ENCODE data around the gene SLC17A5.
"Not testable (repeated sequence)": the region's sequence is repeated elsewhere in the genome, so short reads cannot be mapped to it uniquely, and the experiment has no call there.

SLC17A5 gene, protein sequence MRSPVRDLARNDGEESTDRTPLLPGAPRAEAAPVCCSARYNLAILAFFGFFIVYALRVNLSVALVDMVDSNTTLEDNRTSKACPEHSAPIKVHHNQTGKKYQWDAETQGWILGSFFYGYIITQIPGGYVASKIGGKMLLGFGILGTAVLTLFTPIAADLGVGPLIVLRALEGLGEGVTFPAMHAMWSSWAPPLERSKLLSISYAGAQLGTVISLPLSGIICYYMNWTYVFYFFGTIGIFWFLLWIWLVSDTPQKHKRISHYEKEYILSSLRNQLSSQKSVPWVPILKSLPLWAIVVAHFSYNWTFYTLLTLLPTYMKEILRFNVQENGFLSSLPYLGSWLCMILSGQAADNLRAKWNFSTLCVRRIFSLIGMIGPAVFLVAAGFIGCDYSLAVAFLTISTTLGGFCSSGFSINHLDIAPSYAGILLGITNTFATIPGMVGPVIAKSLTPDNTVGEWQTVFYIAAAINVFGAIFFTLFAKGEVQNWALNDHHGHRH

DNA sequence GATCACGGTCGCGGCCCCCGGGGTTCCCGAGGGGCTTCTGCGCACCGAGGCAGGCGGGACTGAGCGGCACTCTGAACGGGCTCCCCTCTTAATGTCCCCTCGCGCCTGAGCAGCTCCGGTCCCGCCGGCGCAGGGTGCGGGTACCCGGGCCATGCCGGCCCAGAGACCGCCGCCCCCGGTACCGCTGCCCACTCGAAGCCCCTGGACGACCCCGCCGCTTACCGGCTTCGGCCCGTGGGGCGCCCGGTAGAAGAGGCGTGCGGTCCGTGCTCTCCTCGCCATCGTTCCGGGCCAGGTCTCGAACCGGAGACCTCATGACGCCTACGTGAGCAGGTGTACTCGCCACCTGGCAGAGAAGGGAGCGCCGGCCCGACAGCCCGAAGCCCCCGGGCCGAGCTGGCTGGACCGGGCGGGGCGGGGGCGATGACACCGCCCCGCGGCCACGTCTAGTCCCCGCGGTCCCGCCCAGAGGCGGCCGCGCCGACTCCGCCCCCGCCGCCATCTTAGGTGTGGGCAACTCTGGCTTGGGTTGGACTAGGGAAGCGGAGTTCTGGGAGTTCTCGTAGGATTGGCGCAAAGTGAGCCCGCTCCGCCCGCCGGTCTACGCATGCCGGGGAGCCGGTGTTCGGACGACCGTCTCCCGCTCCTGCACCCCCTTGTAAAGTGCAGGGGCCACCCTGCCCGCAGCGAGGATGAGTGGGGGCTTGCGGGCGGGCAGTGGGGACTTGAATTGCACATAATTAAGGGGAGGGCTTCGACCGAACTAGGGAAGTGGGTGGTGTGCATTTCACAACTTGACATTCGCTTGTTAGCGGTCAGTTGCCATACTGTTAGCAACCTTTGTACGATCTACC, at the start of gene SLC17A5:
Gene SLC17A5 (minus strand): TSS at position 422 of the 854 bp plus-strand sequence. CDS start 106 bp downstream, at position 316.
- DNase-seq: peak; percentile 82

DNA sequence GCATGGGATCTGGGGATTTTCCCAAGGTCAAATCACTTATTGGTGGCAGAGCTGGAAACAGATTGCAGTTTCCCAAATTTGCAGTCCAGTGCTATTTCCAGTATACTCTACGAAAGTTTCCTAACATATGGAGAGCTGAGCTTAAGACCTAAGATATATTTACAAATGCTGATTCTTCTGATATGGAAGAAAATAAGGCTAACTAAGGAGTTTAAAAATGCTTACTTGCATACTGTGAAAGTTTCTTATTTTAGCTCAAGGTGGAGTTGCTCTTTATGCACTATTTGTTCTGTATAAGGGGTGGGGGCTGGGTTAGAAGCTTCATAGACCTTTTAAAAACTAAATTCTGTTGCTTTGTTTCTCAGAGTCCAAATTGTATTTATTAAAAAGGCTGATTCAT, 49.7 kb upstream of the SLC17A5 start:
- no peak for DNase-seq

DNA sequence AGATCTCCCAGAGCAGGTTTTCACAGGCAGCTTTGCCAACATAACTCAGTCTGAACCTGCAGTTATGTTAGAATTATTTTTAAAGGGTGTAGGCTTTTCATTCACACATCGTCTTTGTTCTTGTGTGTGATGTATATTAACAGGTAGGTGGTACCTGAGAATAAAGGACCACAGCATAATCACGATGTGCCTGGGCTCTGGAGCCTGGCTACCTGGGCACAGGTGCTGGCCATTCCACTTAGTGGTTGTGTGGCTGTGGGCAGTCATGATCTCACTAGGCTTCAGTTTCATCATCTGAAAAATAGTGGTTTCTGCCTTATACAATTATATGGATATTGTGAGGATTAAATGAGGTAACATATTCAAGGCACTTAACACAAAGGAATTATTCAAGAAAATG, 48.7 kb upstream of the SLC17A5 start:
- no peak for DNase-seq

DNA sequence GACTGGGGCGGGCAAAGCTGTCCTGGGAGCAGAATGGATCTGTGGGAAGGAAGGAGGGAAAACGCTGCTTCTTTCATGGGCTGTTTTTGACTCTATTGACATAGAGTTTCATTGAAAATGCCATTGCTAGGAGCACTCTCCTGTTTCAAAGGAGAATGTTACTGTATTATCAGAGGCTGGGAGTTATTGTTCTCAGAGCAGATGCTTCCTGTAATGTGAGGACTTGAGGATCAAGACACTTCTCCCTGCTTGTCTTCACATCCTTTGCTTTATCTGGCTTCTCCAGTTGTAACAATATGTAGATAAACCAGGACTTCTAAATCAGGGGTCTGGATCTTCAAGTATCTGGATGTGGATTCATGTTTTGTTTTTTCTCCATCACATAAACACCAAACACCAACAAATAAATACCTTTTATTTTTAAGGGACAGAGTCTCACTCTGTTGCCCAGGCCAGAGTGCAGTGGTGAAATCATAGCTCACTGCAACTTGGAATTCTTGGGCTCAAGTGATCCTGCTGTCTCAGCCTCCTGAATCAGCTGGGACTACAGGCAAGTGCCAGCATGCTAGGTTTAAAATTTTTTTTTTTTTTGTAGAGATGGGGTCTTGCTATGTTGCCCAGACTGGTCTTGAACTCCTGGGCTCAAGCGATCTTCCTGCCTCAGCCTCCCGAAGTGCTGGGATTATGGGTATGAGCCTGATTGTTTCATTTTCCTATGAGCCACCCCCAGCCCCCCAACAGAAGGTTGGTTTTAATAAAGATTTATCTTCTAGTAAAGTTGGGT, 46.1 kb upstream of the SLC17A5 start:
- DNase-seq: no peak

DNA sequence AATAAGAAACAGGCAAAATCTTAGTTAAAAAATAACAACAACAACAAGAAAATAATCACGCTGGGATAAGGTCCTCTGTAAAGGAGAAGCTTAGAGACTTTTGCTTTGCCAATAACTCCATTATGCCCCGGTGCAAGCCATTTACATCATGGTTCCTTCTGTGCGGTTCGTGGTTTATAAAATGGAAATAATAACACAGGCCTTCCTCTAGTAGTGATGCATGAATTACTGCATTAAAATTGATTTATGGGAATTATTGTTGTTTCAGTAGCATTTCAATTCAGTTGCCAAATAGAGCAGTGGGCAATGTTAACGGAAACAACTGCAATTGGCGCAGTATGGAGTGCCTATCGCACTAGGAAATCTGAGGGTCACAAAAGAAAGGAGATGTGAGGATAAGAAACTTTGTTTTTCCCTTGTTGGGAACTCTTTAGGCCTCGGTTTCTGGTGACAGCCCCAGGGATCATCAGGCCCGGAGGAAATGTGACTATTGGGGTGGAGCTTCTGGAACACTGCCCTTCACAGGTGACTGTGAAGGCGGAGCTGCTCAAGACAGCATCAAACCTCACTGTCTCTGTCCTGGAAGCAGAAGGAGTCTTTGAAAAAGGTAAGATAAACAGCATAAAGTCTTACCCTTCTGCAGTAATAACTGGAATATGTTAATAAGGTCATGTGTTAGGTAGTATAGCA, 43.3 kb upstream of the SLC17A5 start:
- no peak for DNase-seq

DNA sequence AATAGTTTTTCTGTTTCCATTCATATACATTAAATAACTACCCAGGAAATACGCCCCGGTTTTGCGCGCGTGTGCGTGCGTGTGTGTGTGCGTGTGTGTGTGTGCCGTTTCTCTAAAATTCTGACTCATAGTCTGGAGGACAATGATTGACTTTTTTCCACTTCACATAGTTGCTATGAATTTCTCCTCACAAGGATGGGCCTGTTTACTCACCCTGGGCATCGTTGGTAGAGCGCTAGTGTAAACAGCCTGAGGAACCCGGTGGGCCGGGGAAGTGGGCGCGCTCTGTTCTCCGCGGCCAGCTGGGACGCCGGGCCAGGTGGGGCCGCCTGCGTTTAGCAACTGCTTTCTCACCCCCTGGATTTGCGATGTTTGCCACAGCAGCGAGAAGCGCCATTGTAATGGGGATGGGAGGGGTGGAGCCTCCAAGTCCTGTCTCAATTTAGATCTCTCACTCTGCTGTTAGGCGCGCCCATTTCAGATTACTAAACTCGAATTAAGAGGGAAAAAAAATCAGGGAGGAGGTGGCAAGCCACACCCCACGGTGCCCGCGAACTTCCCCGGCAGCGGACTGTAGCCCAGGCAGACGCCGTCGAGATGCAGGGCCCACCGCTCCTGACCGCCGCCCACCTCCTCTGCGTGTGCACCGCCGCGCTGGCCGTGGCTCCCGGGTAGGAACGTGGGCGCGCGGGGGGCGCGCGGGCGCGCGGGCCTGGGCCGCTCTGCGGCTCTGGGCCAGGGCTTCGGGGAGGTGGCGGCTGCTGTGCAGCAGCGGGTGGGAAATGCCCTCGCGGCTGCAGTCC, 42.0 kb upstream of the SLC17A5 start, which contains the start of gene CD109:
Gene CD109 (plus strand): TSS at position 585 of the 803 bp plus-strand sequence. CDS start 13 bp downstream, at position 598.
- DNase-seq: peak; percentile 12

DNA sequence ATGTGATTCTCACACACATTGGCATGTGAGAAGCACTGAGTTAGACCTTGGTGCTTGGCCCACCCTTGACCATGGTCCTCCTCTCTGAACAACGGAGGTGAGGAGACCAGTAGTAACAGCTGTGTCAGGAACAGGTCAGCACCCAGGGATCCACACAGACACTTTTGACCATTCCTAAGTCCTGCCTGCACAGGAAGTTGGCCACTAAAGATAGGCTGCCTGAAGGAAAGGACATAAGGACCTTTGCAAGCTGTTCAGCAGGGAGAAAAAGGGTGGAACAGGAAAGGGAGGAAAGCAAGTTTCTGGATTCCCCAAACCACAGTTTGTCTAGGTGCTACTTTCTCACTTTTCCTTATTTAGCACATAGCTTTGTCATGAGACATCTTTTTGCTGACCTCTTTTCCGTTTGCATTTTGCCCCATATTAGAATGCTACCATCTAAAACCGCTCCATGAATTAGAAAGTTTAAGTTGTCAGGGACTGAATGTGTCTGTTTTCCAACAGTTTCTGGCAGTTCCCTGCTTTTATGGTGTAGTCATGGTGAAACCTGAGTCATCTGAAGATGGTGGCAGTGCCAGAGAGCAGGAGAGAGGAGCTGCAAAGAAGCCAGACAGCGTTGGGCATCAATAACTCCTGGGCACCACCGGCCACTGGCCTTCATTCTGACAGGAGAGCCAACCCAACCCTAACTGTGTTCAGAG, 41.1 kb upstream of the SLC17A5 start:
- DNase-seq: no peak

DNA sequence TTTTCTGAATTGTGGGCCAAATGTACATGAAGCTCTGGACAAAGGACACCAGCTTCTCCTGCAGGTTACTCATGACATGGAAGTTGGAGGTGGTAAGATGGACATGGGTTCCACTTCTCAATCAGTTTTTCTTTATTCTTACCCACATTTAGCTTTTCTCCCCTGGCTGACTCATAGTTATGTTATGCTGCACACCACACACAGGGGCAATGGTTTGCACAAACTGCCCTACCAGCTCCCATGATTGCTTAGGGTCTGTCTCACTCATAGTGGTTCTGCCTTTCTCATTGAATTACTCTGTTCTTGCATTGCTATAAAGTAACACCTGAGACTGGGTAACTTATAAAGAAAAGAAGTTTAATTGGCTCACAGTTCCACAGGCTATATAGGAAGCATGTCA, 37.7 kb upstream of the SLC17A5 start:
- DNase-seq: no peak

DNA sequence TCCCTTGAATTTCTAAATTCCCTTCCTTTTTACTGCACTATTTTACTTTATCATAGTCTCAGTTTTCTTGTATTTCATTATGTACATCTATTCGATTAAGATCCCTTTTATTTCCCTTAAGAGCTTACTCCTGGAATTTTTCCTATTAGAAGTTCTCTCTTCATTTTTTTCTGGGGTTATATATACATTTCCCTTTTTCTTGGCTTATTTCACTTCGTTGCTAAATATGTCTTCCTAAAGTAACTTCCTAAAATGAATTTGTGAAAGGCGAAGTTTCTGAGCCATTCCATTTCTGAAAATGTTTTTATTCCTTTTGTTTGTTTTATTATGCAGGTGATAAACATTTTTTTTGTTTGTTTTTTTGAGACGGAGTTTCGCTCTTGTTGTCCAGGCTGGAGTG, 36.3 kb upstream of the SLC17A5 start:
- DNase-seq: no peak

DNA sequence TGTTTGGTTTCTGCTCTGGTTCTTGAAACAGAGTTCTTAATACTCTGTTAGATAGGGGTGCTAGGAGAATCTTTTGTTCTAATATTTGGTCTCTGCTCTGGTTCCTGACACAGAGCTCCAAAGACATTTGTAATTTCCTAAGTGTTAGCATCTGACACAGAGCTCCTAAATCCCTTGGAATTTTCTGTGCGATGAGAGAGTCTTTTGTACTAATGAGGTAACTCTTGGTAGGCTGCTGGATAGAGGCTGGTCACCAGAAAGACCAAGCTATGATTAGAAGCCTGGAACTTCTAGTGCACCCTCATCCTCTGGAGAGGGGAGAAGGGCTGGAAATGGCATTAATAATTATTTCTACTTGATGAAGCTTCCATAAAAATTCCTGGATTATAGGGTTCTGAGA, 34.6 kb upstream of the SLC17A5 start:
- no peak for DNase-seq

DNA sequence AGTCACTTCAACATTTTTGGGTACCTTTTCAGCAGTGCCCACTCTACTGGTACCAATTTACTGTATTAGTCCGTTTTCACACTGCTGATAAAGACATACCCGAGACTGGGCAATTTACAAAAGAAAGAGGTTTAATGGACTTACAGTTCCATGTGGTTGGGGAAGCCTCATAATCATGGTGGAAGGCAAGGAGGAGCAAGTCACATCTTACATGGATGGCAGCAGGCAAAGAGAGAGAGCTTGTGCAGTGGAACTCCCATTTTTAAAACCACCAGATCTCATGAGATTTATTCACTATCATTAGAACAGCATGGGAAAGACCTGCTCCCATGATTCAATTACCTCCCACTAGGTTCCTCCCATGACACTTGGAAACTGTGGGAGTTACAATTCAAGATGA, 29.8 kb upstream of the SLC17A5 start:
- not testable (repeated sequence) for DNase-seq

DNA sequence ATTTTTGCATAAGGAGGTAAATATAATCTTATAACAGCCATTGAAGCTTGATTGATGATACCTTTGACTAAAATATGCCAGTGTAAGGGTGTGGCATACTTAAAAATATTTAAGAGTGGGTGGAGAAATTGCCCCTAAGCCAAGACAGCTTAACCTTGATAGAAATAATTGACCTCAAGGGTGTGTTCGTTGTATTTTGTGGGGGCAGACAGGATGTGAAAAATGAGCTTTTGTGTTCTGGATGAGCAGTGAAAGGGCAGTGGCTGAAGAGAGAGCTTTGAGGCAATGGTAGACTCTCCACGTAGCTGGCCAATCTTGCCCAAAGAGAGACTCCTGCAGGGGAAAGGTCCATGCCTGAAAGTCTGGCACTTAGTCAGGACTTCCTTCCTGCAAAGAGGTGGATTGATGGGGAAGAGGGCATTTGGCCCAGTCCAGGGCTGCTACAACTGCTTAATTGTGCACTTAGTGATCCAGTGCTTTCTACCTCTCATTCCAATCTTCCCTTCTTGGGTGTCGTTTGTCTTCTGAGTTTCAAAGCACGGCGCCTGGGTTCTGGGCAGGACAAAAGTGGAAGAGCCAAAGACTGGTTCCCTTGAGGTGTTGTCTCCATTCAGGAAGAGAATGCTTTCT, 26.6 kb upstream of the SLC17A5 start:
- DNase-seq: no peak

DNA sequence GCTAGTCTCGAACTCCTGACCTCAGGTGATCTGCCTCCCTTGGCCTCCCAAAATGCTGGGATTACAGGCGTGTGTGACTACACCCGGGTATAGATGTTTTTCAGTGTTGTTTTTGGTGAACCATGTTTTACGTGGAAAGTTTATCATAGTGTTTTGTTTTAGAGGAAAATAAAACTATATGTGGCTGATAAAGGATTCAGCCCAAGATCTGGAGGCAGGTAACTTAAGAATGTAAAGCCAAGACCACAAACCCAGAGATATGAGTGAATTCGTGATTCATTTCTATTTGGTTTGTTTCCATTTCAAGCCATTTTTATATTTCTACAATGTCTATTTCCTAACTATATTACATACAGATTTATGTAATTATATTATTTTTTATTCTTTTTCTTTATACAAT, 26.1 kb upstream of the SLC17A5 start:
- DNase-seq: not testable (repeated sequence)

DNA sequence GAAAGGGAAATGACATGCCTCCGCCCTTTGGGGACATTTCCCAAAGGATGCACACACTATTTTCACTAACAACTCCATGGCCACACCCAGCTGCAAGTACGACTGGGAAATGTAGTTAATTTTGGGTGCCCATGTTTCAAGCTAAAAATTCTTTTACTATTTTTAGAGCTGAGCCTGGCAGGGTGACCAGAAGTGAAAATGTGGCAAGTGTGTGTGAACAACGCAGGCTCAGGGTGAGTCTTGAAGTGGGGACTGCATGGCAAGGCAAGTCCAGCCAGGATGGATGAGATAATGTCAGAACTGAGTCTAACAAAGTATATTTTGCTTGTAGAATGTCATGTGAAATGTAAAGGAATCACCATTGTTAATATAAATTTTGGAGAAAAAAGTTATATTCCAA, 25.2 kb upstream of the SLC17A5 start:
- no peak for DNase-seq

DNA sequence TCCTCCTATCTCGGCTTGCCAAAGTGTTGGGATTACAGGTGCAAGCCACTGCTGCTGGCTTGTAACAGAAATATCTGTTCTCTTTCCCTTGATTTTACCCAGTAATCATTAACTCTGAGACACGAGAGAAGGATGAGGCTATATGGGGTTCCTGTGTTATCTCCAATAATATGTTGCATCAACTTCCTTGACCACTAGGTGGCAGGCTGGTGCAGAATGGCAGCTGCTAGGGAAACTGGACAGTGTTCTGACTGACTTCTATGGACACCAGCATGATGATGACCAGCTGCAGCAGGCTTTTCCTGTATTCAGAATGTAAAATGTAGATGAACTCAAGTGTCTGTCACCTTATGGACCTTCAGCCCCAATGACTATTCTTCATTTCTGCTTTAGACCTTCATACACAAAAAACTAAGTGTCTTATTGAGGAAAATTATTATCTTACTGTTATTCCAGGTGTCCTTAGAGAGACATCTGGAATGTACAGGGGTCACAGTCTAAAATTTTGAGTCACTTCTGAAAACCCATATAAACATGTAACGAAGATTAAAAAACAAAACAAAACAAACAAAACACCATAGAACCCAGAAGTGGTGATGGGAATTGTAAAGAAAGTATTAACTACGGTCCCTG, 21.8 kb upstream of the SLC17A5 start:
- peak; percentile 36 for DNase-seq

DNA sequence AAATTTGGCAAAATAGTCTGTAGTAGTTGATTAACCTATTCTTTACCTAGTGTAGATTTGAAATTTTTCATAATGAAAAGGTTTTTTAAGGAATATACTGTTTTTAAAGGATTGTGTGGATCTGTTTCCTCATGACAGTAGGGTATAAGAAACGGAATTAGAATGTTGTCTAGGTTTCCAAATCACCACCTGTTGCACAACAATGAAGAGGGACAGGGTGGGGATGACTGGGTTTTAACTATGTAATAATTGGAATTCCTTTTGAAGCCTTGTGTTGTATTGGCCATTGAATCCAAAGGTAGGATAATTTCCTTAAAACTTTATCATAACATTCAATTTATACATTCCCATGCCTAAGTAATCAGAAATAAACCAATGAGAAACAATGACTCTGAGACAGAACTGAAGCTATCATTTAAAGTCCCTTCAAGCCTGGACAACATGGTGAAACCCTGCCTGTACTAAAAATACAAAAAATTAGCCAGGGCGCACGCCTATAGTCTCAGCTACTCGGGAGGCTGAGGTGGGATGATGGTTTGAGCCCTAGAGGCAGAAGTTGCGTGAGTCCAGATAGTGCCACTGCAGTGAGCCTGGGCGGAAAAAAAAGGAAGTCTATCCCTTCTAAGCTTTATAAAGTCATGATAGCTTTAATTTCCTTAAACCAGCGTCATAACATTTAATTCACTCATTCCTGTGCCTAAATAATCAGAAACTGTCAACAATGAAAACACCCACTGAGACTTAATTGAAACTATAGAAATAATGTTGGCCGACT, 18.3 kb upstream of the SLC17A5 start:
- DNase-seq: no peak

DNA sequence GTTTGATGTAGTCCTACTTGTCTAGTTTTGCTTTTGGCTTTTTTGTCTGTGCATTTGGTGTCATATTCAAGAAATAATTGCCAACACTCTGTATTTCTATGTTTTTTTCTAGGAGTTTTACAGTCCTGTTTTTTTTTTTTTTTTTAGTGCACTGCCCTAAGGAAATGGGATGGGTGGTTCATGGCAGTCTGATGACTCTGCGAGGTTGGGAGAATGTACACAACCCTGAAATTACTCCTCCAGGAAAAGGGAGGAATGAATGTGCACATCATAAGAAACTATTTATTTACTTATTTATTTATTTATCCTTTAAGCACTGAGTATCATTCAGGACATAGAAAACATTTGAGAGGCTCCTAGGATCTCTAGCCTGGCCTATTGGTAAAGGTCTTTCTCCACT, 15.2 kb upstream of the SLC17A5 start:
- no peak for DNase-seq

DNA sequence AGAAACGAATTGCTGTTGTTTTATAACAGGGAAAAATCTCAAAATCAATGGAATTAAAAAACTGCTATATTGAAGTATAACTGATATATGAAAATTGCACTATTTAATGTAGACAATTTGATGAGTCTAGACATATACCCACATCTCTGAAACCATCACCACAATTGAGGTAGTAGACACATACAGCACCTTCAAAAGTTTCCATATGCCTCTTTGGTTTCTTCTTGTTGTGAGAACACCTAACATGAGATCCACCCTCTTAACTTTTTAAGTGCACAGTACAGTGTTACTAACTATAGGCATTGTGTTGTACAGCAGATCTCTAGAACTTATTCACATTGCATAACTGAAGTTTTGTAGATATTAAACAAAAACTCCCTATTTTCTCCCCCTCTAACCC, 14.0 kb upstream of the SLC17A5 start:
- DNase-seq: no peak

DNA sequence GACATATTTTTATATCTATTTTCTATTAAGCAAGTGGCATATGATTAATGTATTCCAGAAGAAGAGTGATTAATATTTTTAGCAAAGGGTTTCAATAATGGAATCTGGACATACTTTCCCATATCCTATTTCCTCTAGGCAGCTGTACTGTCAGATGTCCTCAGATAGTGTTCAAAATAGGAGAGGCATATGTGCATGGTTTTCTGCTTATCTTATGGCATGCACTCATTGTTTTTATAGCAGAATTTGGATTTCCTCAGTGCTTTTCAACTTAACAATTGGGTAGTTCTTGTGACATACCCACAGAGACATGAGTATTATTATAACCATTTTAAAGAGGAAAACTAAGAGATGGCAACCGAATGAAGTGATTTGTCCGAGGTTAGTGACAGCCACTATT, 12.6 kb upstream of the SLC17A5 start:
- no peak for DNase-seq
